Measurements from ENCODE around the gene SLC12A6.

Gene SLC12A6

DNA sequence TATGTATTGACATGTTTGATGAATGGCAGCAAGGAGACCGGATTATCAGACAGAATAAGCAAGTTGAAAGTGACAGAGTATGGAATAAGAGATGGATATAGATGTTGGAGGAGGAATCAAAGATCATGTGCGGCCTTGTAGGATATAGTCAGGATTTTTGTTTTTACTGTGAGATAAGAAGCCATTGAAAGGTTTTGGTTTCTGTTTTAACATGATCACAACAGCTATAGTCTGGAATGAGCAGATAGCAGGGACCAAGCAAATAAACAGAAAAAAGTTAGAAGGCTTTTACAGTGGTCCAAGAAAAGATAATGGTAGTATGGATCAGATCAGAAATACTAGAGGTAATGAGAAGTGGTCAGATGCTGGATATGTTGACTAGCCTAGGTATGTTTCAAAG, 52.6 kb downstream of the SLC12A6 start:
- no peak for DNase-seq (ENCODE audit: low read depth)
- no peak overlapping the region for H3K4me3 ChIP-seq (ENCODE audit: low read depth, low read length)
- TF ChIP-seq, protein P1, sequence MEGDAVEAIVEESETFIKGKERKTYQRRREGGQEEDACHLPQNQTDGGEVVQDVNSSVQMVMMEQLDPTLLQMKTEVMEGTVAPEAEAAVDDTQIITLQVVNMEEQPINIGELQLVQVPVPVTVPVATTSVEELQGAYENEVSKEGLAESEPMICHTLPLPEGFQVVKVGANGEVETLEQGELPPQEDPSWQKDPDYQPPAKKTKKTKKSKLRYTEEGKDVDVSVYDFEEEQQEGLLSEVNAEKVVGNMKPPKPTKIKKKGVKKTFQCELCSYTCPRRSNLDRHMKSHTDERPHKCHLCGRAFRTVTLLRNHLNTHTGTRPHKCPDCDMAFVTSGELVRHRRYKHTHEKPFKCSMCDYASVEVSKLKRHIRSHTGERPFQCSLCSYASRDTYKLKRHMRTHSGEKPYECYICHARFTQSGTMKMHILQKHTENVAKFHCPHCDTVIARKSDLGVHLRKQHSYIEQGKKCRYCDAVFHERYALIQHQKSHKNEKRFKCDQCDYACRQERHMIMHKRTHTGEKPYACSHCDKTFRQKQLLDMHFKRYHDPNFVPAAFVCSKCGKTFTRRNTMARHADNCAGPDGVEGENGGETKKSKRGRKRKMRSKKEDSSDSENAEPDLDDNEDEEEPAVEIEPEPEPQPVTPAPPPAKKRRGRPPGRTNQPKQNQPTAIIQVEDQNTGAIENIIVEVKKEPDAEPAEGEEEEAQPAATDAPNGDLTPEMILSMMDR (IDR thresholded peaks at IDR 0.05; ENCODE audit: low read depth, low read length, missing control alignments), result no peak

DNA sequence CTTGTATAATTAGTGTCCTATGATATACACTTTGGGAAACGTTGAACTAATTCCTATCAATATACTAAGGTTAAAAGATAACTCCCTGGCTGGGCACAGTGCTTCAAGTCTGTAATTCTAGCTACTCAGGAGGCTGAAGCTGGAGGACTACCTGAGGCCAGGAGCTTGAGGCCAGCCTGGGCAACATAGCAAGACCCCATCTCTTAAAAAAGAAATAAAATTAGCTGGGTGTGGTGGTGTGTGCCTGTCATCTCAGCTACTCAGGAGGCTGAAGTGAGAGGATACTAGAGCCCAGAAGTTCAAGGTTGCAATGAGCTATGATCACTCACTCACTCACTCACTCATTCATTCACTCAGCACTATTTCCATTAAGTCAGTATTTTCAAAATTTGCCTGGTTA, 55.2 kb downstream of the SLC12A6 start:
- TF ChIP-seq, protein P1 (IDR thresholded peaks at IDR 0.05; ENCODE audit: low read depth, low read length, missing control alignments), result no peak
- no peak overlapping the region for H3K4me3 ChIP-seq (ENCODE audit: low read depth, low read length)
- DNase-seq (ENCODE audit: low read depth), result no peak

DNA sequence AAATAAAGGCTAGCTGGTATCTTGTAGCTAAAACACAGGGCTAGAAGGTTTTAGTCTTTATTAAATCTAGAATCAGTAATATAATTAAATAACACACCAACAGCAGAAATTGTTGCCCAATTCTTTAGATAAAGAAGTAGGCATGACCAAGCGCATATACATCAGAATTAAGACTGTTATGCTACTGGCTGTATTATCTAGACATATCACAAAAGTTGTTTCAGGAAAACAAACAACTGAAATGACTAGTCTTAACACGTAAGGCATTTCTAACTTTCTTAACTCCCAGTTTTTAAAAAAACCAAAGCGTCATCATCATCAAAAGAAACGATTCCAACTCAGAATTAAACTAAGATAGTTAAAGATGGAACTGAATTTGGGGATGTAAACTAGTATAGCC, 57.4 kb downstream of the SLC12A6 start:
- H3K4me3 ChIP-seq (ENCODE audit: low read depth, low read length), result no peak overlapping the region
- TF ChIP-seq, protein P1 (IDR thresholded peaks at IDR 0.05; ENCODE audit: low read depth, low read length, missing control alignments), result no peak
- no peak for DNase-seq (ENCODE audit: low read depth)

DNA sequence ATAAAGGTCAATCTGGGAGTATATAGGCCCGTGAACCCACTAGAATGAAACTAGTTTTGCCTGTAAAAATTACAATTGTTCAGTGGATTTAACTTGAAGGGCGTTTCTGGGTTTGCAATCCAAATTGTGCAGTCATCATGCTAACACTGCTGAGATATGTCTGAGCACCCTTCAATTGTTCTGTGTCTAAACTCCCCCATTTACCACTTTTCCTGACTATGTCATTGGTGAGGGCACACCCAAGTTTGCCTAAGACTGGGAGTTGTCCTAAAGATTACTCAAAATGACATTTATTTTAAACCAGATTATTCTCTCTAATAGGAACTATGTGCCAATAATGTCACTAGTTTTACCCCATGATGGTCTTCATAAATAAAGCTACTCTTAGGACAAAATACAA, 58.2 kb downstream of the SLC12A6 start:
- no peak overlapping the region for H3K4me3 ChIP-seq (ENCODE audit: low read depth, low read length)
- DNase-seq (ENCODE audit: low read depth), result no peak
- TF ChIP-seq, protein P1 (IDR thresholded peaks at IDR 0.05; ENCODE audit: low read depth, low read length, missing control alignments), result no peak

DNA sequence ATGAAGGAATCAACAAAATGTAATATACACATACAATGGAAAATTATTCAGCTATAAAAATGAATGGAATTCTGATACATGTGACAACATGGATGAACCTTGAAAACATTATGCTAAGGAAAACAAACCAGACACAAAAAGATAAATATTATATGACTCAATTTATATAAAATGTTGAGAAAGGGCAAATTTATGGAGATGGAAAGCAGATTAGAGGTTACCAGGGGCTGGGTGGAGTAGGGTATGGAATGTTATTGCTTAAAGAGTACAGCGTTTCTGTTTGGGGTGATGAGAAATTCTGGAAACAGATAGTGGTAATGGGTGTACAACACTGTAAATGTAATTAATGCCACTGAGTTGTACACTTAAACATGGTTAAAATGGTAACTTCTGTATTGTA, 61.9 kb downstream of the SLC12A6 start:
- TF ChIP-seq, protein P1 (IDR thresholded peaks at IDR 0.05; ENCODE audit: low read depth, low read length, missing control alignments), result no peak
- no peak overlapping the region for H3K4me3 ChIP-seq (ENCODE audit: low read depth, low read length)
- no peak for DNase-seq (ENCODE audit: low read depth)

DNA sequence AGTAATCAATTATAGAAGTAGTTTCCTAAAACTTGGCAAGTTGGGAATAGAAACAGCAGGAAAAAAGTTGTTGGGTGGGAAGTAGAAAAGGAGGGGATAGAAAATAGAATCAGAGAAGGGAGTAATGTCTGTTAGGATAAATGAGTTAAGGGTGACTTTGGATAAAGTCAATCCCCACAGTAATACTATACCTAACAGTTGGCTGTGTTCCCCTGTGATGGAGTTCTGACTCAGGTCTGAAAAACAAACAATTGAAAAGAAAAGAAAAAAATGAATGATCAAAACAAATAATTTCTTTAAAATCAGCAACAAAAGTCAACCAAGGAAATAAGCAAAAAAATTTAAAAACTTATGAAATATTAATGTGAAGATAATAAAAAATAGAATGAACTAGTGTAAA, 62.4 kb downstream of the SLC12A6 start:
- DNase-seq (ENCODE audit: low read depth), result no peak
- TF ChIP-seq, protein P1 (IDR thresholded peaks at IDR 0.05; ENCODE audit: low read depth, low read length, missing control alignments), result no peak
- no peak overlapping the region for H3K4me3 ChIP-seq (ENCODE audit: low read depth, low read length)

DNA sequence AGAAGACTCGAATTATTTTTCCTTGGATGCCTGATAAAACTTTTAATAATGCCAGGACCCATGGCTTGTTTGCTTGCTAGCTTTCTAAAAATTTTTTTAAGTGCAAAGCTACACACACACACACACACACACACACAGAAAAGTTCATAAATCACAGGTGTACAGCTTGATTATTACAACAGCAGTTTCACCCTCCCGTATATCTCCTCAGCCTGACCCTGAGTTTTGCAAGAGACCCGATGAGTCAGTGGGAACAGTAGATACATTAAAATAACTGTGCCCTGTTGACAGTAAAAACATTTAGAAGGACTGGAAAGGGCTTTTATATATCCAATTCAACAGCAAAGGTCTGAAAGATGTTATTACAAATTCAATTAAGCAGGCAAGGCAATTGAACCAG, 66.1 kb downstream of the SLC12A6 start:
- DNase-seq (ENCODE audit: low read depth), result no peak

More for the DNA sequence above, 66.1 kb downstream of the SLC12A6 start:
- TF ChIP-seq, protein P1 (IDR thresholded peaks at IDR 0.05; ENCODE audit: low read depth, low read length, missing control alignments), result no peak
- H3K4me3 ChIP-seq (ENCODE audit: low read depth, low read length), result no peak overlapping the region
